WI38 (cell line): ENCODE data around the gene SLC27A5.

Experiments
- H3K4me3 ChIP-seq: 2 replicates; pipeline ENCODE4 v1.5.1; 2011; ENCODE audit warnings: low read depth, mild to moderate bottlenecking, control low read depth, low read length
- TF ChIP-seq, protein P1 (sequence below): IDR thresholded peaks from 2 replicates; pipeline ENCODE4 v1.5.1; 2012; ENCODE audit warnings: low read depth, mild to moderate bottlenecking, control low read depth, low read length

SLC27A5 gene

DNA sequence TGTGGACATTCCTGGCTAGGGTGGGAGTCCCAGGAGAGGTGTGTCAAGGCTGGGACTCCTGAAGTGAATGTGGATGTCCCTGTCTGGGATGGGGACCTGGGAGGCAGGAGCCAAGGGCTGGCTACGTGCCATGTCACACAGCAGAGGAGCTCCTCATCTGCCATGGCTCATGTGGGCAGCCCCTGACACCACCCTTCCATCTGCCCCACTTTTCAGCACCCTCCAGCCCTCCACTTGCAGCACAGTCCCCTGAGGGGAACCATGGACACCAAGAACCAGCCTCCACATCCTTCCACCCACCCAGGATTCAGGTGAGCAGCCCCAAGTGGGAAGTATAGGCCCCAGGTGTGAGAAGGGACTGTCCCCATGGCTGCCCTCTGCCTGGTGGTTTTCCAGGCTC lies 33.9 kb downstream of the SLC27A5 start:
- H3K4me3 ChIP-seq, result no peak overlapping the region
- TF ChIP-seq, protein P1, sequence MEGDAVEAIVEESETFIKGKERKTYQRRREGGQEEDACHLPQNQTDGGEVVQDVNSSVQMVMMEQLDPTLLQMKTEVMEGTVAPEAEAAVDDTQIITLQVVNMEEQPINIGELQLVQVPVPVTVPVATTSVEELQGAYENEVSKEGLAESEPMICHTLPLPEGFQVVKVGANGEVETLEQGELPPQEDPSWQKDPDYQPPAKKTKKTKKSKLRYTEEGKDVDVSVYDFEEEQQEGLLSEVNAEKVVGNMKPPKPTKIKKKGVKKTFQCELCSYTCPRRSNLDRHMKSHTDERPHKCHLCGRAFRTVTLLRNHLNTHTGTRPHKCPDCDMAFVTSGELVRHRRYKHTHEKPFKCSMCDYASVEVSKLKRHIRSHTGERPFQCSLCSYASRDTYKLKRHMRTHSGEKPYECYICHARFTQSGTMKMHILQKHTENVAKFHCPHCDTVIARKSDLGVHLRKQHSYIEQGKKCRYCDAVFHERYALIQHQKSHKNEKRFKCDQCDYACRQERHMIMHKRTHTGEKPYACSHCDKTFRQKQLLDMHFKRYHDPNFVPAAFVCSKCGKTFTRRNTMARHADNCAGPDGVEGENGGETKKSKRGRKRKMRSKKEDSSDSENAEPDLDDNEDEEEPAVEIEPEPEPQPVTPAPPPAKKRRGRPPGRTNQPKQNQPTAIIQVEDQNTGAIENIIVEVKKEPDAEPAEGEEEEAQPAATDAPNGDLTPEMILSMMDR, result no peak

DNA sequence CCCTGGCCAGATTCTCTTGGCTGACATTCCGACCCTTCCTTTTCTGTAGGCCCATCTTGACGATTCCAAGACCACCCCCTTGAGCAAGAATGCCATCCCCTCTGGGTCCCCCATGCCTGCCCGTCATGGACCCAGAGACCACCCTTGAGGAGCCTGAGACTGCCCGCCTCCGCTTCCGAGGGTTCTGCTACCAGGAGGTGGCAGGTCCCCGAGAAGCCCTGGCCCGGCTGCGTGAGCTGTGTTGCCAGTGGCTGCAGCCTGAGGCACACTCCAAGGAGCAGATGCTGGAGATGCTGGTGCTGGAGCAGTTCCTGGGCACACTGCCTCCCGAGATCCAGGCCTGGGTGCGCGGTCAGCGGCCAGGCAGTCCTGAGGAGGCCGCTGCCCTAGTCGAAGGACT lies 34.7 kb downstream of the SLC27A5 start:
- TF ChIP-seq, protein P1, result no peak
- peak overlapping the region; percentile 66 for H3K4me3 ChIP-seq

DNA sequence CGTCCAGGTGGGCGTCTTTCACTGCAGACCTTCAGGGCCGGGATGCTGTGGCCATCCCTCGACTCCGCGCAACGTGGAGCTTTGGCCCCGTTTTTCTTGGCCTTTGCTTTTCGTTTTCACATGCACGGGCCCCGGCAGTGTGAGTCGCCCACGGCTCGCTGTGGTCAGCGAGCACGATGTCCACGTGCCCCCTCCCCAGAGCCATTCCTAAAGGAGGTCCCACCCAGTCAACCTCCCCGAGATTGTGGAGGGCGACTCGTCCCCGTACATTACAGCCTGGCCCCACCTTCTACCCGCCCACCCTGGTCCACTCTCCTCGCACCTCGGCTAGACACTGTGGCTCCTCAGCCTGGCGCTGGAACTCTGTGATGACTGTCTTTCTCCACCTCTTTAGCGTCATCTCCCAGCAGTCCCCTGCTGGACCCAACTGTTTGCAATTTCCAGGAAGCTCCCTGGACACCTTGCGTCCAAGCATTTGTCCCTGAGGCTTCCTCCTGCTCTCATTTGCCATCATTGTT lies 35.2 kb downstream of the SLC27A5 start:
- peak overlapping the region; percentile 66 for H3K4me3 ChIP-seq
- TF ChIP-seq, protein P1, result no peak

DNA sequence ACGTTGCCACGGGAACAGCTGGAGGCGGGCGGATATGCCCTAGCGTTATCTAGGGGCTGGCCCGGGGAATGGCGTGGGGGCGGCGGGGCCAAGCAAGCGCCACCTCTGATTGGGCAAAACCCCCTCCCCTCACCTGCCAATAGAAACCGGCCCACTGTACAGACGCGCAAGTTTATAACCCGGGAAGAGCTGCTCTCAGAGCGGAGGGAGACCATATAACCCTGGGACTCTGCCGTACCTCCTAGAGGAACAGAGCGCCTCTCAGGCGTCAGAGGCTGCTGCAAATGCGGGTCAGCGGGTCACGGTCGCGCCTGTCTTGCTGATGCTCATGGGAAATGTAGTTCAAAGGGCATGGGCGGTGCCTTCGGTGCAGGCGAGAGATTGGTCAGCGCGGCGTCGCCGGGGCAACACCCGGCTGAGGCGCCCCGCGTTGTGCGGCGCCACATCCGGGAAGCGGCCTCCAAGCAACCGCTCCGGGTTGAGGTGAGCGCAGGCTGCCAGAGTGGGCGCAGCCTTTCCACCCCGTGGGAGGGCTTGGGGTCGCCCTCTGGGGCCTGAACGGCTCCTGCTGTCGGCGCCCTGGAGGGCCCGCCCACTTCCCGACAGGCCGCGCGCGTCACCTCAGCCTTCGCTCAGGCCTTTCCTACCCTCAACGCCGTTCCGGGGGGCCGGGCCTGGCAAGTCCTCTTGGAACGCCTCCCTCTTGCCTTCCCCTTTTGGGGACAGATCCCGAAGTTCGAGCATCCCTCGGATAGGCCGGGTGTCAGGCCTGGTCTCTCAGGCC lies 35.9 kb downstream of the SLC27A5 start, which contains the start of gene ZNF446:
TSS of gene ZNF446 (plus strand) at position 639 of the 784 bp plus-strand sequence. CDS start 867 bp downstream, outside the sequence.
- TF ChIP-seq, protein P1, result no peak
- H3K4me3 ChIP-seq, result peak within 1 kb of the TSS; percentile 66

DNA sequence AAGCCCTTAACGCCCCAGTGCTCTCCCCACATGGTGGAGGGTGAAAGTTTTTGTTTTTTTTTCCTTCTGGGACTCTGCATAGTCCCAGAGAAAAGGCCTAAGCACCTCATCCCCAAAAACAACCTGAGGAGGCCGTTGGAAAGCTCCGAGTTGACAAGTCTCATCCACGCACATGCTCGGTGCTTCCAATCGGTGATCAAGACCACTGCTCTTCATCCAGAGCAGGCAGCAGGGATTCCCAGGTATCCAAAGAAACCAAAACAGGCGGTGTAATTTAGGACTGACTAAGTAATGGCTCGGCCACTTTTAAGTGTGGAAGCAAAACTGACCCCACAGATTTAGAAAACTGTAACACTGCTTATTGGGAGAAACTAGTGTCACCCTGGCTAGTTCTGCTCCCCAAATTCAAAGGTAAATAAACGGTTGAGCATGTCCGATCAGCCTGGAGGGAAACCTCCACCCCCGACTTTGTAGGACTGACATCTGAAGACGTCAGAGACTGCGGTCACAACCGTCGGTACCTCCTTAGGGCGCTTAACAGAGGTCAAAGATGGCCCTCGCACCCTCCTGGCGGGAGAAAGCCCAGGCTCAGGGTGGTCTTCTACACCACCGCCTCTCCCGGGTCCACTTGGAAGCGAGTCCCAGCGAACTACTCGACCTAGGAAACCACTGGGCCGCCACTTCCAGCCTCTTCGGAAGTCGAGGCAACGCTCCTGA lies 36.6 kb downstream of the SLC27A5 start:
- TF ChIP-seq, protein P1, result no peak
- peak overlapping the region; percentile 66 for H3K4me3 ChIP-seq

DNA sequence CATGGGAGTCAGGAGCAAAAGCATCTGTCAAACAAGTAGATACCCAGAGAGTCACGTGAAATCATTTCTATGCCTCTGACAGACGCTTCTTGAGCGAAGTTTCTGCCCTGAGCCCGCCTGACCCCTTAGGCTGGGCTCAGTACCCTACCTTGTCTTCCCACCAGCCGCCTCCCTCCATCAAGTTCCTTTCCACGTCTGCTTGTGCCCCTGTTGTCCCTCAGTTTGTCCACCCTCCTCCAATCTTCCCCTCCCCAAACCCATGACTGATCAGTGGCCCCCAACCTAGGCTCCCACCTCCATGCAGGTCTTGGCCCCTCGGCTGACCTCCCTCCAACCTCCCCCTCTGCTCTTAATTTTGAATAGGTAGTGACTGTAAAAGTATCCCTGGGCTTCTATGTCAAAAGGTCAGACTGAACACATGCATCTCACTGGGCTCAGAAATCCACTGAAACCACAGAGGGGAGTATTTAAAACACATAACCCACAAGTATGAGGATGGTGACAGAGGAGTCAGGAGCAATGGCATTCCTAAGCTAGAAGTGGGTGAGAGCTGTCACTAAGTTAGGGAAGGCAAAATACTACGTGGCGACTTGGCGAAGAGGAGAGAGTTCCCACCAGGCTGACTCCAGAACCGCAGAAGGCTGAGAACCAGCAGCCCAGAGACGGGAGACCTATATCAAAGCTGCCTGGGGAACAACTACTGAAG lies 37.3 kb downstream of the SLC27A5 start:
- no peak overlapping the region for H3K4me3 ChIP-seq
- TF ChIP-seq, protein P1, result no peak
